GM21786 (cell line): ENCODE data around the gene FNDC3A.
"Not testable (repeated sequence)": the region's sequence is repeated elsewhere in the genome, so short reads cannot be mapped to it uniquely, and the experiment has no call there.

Experiments
- ATAC-seq: cut with Tn5 transposase; IDR thresholded peaks from one replicate; pipeline ENCODE4 v1.9.1; 2021; ENCODE audit not compliant: unreplicated experiment

FNDC3A gene

DNA sequence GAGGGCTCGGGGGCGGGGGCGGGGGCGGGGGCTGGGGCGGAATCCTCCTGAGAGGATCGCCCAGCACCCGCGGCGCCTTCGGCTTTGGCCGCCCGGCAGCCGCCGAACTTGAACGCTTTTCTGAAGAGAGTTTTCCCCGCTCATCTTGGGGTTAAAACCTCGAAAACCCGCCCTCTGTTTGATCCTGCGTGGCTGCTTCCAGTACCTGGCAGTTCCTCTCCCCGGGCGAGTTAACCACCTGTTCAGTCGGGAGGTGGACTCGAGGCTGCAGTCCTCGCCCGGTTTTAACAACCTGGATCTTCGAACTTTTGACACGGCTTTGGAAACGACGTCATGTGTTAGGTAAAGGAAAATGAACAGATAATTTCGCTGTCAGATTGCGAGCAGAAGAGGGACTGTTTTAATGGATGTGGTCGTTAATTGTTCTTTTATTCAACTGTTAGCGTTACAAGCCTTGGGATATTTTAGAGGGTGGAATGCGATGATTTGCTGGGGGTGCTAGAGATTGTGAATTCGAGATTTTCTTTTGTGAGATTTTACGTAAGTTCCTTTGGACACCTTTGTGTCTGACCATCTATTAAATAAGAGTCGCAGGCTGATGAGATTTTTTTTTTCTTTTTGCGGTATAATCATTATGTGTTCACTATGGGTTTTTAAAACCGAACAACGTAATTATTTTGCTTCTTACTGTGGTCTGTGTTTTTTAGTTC is 1.0 kb downstream of the FNDC3A start:
- no peak for ATAC-seq

DNA sequence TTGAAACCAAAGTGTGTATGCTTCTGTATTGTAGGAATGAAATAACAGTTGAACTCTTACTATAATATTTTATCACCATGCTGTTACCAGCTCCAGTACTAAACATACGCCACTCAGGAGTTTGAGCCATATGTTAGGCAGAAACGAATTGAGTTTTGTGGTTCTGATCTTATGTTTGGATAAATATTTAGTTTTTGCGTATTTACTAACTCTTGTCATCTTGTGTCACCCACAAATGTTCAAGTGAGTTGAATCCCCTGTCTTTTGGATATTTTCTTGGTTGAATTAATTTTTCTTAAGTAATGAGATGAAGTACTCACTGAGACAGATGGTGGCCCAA is 1.5 kb downstream of the FNDC3A start:
- no peak for ATAC-seq

DNA sequence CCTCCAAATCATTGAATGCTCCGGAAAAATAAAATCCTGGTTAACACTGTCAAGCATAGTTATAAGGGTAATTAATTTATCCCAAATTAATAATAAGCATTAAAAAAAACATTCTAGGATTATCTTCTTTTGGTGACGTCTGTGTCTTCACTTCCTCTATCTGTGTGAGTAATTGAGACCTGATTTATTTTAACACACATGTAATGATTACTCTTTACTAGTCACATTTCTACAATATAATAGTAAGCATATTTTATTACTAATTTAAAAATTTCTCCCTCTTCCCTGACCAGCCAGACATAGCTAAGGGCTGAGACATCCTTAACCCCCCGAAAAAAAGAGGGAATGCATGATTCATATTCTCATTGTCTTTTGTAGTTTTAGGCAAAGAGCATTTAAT is 2.3 kb downstream of the FNDC3A start:
- no peak for ATAC-seq

DNA sequence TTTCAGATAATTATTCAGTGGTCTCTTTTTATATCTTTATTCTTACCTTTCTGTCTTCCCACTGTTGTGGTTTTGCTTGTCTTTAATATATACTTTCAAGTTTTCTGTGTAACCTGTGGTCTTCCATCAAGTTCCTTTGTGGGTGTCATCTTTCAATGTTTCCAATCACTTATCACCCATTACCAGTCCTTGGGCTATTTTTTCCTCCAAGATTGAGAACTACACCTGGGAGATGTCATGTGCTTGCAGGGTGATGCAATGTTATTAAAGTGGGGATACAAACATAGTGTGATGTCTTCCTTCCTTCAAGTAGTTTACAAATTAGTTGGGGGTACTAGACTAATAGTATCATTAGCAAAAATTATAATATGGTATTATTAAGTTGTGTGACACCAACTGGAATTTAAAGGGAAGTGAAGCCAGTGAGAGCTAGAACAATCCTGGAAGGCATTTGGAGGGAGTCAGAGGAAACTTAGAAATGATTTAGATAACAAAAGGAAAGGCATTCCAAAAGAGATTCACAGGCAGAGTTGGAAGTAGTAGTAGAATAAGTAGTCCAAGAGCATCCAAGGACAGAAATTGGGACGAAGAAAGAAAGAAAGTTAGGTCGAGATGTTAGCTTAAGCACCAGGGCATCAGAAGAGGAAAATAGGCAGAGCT is 3.4 kb downstream of the FNDC3A start:
- no peak for ATAC-seq

DNA sequence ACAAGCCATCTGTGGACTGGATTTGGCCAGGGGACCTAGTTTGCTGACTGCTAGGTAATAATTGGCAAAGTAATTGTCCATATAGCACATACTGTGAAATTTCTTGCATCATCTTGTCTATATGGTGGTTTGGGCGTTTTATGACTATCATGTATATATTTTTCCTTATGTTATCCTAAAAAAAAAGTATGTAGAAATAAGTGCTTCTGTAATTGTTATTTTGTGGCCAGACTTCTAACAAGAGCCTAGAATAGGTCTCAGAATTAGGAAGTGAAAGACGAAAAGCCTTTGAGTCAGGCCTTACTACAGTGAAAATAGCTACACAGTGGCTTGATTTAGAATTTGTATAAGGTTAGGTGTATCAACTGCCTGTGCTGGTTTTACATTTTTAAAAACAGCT is 4.2 kb downstream of the FNDC3A start:
- ATAC-seq: peak; percentile 51

DNA sequence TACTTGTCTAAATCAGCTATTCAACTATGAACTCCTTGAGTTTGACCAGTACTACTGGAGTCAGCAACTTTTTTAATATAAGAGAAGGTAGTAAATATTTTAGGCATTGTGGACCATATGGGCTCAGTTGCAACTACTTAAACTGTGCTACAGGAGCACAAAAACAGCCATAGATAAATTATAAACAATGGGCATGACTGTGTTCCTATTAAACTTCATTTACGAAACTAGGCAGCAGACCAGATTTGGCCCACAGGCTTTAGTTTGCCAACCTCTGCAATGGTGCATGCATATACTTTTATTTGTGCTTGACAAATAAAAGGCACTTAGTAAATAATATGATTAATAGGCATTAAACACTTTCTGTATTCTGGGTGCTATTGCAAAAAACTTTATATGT is 7.6 kb downstream of the FNDC3A start:
- ATAC-seq: no peak

DNA sequence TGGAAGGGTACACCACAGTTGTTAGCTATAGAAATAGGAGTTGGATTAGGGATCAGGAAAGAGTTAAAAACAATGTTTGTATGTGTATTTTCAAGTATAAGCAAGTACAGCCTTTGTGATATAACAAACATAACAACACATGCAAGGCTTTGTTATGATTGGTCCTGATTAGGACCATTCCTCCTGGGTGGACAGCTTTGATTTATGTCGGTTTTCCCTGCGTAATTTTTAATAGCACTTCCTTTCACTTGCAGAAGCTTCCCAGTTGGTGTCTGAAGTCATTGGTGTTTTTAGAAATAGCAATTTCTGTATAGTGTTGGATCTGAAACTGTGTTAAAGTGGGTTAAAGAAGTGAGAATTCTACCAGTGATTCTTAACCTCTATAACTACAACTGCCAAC is 10.0 kb downstream of the FNDC3A start:
- no peak for ATAC-seq

DNA sequence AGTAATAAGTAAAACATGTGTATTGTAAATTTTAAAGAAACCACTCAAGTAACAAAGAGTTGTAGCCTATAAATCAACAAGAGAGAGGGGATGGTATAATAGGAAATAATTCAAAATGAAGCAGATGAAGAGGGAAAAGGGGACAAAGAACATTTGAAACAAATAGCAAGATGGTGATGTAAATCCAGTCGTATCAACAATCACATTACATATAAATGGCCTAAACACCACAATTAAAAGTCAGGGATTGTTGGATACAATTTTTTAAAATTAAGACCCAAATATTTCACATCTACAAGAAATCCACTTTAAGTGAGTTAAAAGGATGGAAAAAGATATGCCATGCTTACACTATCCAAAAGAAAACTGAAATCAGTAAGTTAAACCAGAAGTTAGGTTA is 15.2 kb downstream of the FNDC3A start:
- ATAC-seq: no peak

DNA sequence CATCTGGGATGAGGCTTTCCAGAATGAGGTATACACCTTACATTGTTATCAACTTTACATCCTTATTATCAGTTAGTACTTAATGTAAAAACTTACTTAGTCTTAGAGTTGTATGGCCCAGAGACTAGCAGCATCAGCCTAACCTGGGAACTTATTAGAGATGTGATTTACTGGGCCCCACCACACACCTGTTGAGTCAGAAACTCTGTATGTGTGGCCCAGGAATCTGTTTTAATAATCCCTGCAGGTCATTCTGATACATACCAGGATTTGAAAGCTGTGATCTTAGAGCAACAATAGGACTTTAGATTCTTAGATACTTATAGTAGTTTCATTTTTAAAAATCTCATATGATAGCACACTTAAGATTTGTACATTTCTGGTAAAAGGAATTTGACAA is 17.4 kb downstream of the FNDC3A start:
- no peak for ATAC-seq

DNA sequence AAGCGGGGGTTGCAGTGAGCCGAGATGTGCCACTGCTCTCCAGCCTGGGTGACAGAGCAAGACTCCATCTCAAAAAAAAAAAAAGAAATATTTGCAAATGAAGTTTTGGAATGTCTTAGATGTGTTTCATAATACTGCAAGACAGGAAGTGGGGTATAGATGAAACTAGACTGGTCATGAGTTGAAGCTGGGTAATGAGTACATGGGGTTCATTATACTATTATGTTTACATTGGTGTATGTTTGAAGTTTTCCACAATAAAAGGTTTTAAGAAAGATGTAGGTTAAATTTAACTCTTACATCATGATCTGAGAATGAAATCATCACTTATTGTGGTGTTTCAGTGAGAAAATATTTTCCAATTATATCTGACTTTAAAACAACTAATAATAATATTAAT is 19.0 kb downstream of the FNDC3A start:
- ATAC-seq: peak; percentile 91

DNA sequence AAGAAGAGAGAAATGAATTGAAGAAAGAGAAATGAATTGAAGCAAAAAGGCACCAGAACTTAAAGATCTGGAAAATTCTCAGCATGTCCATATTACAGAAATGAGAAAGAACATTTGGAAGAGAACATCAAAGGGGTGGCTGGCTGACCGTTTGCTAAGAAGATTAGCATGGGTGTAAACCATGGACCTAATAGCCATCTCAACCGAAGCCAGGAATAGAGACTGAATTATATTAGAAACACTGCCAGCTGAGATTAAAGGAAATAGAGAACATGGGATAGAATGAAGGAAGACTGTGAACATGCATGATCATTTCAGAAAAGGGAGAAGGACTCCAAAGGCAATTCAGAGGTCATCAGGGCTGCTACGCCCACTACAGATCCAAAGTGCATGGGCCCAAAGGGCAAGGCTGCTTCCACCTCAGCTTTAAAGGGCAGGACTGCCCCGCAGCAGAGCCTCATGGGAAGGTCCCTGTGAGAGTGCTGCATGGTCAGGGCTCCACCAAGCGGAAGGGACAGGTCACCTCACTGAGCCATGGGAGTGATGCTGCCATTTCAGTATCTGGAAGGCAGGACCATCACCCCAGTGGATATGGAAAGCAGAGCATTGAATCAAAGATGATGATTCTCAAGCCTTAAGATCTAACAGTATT is 23.1 kb downstream of the FNDC3A start:
- no peak for ATAC-seq

DNA sequence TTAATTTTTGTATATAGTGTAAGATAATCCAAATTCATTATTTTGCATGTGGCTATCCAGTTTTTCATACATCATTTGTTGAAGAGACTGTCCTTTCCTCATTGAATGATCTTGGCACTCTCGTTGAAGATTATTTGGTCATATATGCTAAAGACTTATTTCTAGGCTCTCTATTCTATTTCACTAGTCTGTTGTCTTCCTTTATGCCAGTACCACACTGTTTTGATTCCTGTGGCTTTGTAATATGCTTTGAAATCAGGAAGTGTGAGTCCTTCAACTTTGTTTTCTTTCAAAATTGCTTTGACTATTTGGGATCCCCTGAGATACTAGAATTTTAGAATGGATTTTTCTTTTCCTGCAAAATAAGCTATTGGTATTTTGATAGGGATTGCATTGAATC is 24.5 kb downstream of the FNDC3A start:
- no peak for ATAC-seq

DNA sequence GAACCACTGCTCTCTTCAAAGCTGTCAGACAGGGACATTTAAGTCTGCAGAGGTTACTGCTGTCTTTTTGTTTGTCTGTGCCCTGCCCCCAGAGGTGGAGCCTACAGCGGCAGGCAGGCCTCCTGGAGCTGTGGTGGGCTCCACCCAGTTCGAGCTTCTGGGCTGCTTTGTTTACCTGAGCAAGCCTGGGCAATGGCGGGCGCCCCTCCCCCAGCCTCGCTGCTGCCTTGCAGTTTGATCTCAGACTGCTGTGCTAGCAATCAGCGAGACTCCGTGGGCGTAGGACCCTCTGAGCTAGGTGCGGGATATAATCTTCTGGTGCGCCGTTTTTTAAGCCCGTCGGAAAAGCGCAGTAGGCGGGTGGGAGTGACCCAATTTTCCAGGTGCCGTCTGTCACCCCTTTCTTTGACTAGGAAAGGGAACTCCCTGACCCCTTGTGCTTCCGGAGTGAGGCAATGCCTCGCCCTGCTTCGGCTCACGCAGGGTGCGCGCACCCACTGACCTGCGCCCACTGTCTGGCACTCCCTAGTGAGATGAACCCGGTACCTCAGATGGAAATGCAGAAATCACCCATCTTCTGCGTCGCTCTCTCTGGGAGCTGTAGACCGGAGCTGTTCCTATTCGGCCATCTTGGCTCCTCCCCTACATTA is 43.4 kb downstream of the FNDC3A start:
- ATAC-seq: not testable (repeated sequence)

DNA sequence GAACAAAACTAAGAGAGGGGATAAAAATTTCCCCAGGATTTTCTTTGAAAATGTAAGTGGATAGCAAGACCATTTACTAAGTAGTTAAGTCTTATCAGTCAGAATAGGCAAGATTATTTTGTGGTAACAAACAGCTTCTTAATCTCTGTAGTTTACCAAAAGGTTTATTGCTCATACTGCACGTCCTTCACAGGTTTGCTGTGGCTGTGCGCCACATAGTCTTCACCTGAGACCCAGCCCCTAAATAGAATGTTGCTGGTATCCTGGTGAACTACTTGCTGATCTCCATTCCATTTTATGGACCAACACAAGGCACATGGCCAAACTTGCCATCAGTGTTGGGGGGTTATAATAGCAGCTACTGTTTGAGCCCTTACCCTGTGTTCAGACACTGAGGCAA is 44.6 kb downstream of the FNDC3A start:
- ATAC-seq: no peak

DNA sequence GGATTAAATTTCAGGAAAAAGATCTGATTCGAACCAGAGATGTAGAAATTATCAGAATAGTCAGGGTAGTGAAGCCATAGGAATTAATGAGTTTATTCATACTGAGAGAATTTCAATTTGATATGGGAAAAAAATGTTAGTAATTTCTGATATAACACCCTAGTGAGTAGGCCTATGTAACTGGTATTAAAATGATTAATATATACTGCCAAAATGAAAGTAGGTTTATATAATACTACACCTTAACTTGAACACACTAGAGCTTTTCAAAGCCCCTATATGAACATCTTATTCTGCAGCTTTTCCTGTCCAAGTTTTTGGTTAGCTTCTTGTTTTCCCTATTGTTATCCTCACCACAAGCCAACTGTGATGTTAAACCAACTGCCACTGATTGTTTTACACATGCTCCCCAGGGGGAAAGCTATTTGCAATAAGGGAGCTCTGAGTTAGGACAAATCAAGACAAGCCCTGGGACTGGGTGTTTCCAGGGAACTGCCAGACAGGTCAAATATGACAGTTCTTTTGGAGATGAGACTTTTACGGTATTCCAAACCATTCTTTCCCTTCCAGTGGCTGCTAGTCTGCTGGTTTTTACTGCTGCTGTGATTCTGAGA is 45.3 kb downstream of the FNDC3A start:
- ATAC-seq: no peak

DNA sequence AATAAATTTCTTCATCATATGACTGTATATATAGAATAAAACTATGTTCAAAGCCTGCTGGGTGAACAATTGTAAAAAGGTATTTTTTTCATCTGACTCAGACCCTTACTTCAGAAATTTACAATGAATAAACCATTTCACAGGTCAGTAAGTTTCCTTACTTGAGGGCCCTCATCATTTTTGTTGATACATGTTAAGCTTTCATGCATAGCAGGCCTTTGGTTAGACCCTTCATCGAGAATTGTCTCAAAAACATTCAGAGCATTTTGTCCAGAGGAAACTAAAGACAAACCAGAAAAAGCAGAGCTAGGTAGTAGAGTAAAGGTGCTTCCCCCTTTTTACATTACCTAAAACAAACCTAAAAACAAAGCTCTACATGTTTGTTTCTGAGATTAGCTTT is 46.2 kb downstream of the FNDC3A start:
- ATAC-seq: no peak

DNA sequence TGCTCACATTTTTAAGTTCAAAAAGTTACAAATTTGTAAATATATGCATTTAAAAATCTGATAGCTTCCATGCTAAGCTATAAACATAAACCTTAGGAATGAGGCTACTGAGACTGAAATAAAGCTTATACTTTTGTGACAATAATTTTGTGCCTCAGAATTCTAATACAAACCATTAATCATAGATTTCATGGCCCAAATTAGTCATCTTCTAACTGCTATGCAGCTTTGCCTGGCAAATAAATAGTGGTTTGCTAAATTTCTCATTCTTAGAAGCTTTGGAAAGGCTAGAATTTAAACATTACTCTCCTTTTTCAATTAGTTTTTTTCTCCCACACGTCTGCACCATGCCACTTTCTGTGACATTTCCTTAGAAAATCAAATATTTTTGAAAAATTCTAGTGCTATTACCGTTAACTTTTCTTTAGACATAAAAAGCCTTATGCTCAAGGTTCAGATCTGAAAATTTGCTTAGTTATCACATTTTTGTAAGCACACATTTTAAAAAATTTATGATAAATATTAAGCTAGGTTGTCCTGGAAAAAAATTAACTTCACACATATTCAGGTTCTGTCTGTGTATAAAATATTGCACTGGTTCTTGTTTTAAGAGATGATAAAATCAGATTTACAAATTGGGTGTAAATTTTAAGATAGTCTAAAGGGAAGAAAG is 46.9 kb downstream of the FNDC3A start:
- no peak for ATAC-seq

DNA sequence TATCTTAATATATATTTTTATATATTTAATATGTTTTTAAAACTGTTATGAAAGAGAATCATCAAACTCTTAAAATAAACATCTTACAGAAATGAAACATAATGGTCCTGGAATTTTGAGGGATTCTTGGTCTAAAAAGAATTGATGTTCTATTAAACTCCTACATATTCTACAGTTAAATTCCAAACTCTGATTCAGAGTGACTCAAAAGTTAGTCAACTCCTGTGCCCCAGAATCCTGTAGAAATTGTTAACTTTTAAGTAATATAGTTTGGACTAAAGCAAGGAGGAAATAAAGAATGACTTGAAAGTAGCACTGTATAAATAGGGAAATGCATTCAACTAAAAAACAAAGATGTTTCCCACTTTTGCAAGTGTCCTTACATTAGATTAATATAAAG is 47.7 kb downstream of the FNDC3A start:
- no peak for ATAC-seq

DNA sequence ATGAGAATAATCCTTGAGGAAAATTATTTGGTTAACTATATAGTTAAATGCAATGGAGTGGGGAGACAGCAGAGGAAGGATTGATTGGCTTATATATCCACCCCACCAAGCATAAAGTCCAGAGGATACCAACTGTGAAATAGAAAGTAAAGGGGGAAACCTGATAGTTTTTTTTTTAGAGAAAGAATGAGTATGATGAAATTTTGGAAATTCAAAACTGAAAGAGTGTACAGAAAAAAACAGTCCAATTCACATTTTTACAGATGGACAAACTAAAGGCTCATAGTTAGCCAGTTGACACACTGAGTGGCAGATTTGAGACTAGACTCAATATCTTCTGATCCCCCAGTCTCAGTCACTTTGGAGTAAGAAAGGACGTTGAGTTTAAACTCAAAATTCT is 51.1 kb downstream of the FNDC3A start:
- ATAC-seq: no peak

DNA sequence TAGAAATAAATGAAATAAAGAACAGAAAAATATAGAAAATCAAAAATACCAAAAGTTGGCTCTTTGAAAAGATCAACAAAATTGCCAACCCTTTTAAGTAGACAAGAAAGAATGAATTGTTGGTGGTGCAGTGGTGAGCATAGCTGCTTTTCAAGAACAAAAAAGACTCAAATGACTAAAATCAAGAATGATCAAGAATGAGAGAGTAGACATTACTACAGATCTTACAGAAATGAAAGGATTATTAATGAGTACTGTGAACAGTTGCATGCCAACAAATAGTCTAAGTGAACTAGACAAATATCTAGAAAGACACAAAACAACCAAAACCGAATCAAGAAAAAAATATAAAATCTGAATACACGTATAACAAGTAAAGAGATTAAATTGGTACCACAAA is 53.9 kb downstream of the FNDC3A start:
- no peak for ATAC-seq

DNA sequence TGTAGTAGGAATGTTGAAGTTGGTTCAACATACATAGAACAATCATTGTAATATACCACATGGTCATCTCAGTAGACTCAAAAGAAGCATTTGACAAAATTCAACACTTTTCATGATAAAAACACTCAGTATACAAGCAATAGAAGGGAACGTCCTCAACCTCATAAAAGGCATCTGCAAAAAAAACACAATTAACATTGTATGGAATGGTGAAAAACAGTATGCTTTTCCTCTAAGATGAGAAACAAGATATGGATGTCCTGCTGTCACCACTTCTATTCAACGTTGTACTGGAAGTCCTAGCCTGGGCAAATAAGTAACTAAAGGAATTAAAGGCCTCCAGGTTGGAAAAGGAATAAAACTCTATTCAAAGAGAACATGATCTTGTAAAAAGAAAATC is 54.5 kb downstream of the FNDC3A start:
- no peak for ATAC-seq
